Caco-2 (cell line): ENCODE data around the gene MAP4K1. TPM values are rescaled to one million over a fixed set of nuclear protein-coding genes. Genes with fewer than 3 reads are reported as not detected.
A peak's percentile ranks its signal among the peaks of the same experiment; 100 is the strongest.

Experiments
- BruUV-seq: library from RNA; stranded (reverse); fragments of 400-500 nt; replicated peaks from 2 replicates; lab custom pipeline; 2021; lab: Mats Ljungman, UMichigan
- CTCF ChIA-PET: fragments of 300-600 bp; sonication (Branson Sonifier 250); formaldehyde crosslinking; loops from one replicate; lab custom pipeline; 2022; ENCODE audit warnings: antibody characterized with exemption; lab: Charles Lee
- POLR2A ChIA-PET: fragments of 300-600 bp; sonication (Branson Sonifier 250); formaldehyde crosslinking; loops from one replicate; lab custom pipeline; 2022; ENCODE audit warnings: antibody characterized with exemption; lab: Charles Lee
- DNase-seq, 2 experiments: peaks; one replicate each; pipeline versions ENCODE4 v3.0.0 to v3.0.0-alpha.2; 2020 to 2022
- H3K27me3 ChIP-seq: replicated peaks from 2 replicates; pipeline ENCODE4 v1.6.0; 2011; ENCODE audit warnings: low read length; ENCODE audit not compliant: control insufficient read depth, insufficient read depth
- H3K36me3 ChIP-seq: 2 replicates; pipeline ENCODE4 v1.5.1; 2011; ENCODE audit warnings: low read length; ENCODE audit not compliant: control insufficient read depth, insufficient read depth
- H3K4me1 ChIP-seq: fragments of 250-450 bp; sonication (Bioruptor Pico); 2 replicates; pipeline ENCODE4 v1.5.1; 2020; ENCODE audit warnings: mild to moderate bottlenecking
- H3K4me3 ChIP-seq: 2 replicates; pipeline ENCODE4 v1.5.1; 2011; ENCODE audit warnings: low read depth, mild to moderate bottlenecking, control low read depth, low read length
- H3K9me3 ChIP-seq: fragments of 250-450 bp; sonication (Bioruptor Pico); 2 replicates; pipeline ENCODE4 v1.5.1; 2020; ENCODE audit warnings: mild to moderate bottlenecking, moderate library complexity
- H3K27ac Mint-ChIP-seq: one replicate; pipeline ENCODE4 v1.8.0; 2022; ENCODE audit warnings: mixed read lengths; ENCODE audit not compliant: unreplicated experiment
- H3K27me3 Mint-ChIP-seq: one replicate; pipeline ENCODE4 v1.8.0; 2022; ENCODE audit warnings: mixed read lengths; ENCODE audit not compliant: insufficient read depth, unreplicated experiment
- H3K36me3 Mint-ChIP-seq: one replicate; pipeline ENCODE4 v1.8.0; 2022; ENCODE audit warnings: mild to moderate bottlenecking, mixed read lengths; ENCODE audit not compliant: insufficient read depth, unreplicated experiment
- H3K4me1 Mint-ChIP-seq: one replicate; pipeline ENCODE4 v1.8.0; 2022; ENCODE audit warnings: low read depth, mixed read lengths; ENCODE audit not compliant: unreplicated experiment
- H3K4me3 Mint-ChIP-seq: one replicate; pipeline ENCODE4 v1.8.0; 2022; ENCODE audit warnings: mild to moderate bottlenecking, moderate library complexity, mixed read lengths; ENCODE audit not compliant: unreplicated experiment
- H3K9me3 Mint-ChIP-seq: one replicate; pipeline ENCODE4 v1.8.0; 2022; ENCODE audit warnings: mixed read lengths; ENCODE audit not compliant: unreplicated experiment
- CTCF ChIP-seq, 2 experiments: fragments of 200-600 bp in 1 of 2; IDR thresholded peaks; 1 replicate in 1 of 2; 2 replicates in 1 of 2; pipeline versions ENCODE4 v1.5.1 to v1.8.0; 2011 to 2022; ENCODE audit warnings: antibody characterized with exemption in 1 of 2, control low read depth in 1 of 2, inconsistent platforms in 1 of 2, low read depth in 1 of 2, low read length in 1 of 2, mild to moderate bottlenecking in 1 of 2, moderate library complexity in 1 of 2; ENCODE audit not compliant: insufficient read depth in 1 of 2, severe bottlenecking in 1 of 2, unreplicated experiment in 1 of 2
- intact Hi-C: fragments of 100-400 bp; cut with micrococcal nuclease; formaldehyde crosslinking; loops from one replicate; pipeline ENCODE4 v1.10.0; 2022; ENCODE audit not compliant: unreplicated experiment
- total RNA-seq: library from RNA; stranded (reverse); gene quantifications from 2 replicates; pipeline ENCODE4 v1.2.3, GENCODE V29; 2022

Gene MAP4K1
- total RNA-seq, 1 experiment from 2014 or later, result 1.7 TPM

- Mint-ChIP-seq H3K36me3 (peaks cover 92% of the 10 kb centered on the region), H3K4me3 (peak overlapping the region; percentile 69), H3K4me1 (peaks cover 84% of the 10 kb centered on the region), H3K27ac (peak overlapping the region; percentile 88), H3K9me3 (no peaks in the 10 kb centered on the region), H3K27me3 (no peaks in the 10 kb centered on the region)
- intact Hi-C loops, result loop anchor here (1.0 kb wide), 1 partner anchor 17 kb away; no protein-coding TSS in a partner anchor
- no peak overlapping the region for H3K4me3 ChIP-seq
- H3K36me3 ChIP-seq, result peaks cover 4% of the 10 kb centered on the region; the same call in 1 of the 2 replicates
- TF ChIP-seq CTCF (IDR thresholded peaks at IDR 0.05; ENCODE audit: insufficient read depth in 1 of 2, low read depth in 1 of 2, low read length in 1 of 2, severe bottlenecking in 1 of 2, unreplicated experiment in 1 of 2), result no peak
- H3K27me3 ChIP-seq, result no peaks in the 10 kb centered on the region
- no TSS peak for BruUV-seq
- H3K4me1 ChIP-seq, result peaks cover 100% of the 10 kb centered on the region
- CTCF ChIA-PET, result interaction anchor here (1.1 kb wide), 1 partner anchor 31 kb away, joined by 4 read pairs; no protein-coding TSS in a partner anchor
- DNase-seq, result peak; percentile 88 to 96
- POLR2A ChIA-PET, result interaction anchor here (0.6 to 0.7 kb wide), 2 partner anchors 19 to 264 kb away, joined by 3 to 6 read pairs; partner anchors contain the start of gene ACTN4
- no peaks in the 10 kb centered on the region for H3K9me3 ChIP-seq
Measured at GRCh38 chr19:38665950-38666662, 48.4 kb upstream of the MAP4K1 start.

- Mint-ChIP-seq H3K36me3 (peaks cover 92% of the 10 kb centered on the region), H3K9me3 (no peaks in the 10 kb centered on the region), H3K27me3 (no peaks in the 10 kb centered on the region), H3K4me1 (peaks cover 84% of the 10 kb centered on the region), H3K4me3 (peak overlapping the region; percentile 69), H3K27ac (peak overlapping the region; percentile 92)
- CTCF ChIA-PET, result no interaction called here
- intact Hi-C loops, result no loop called here
- no peaks in the 10 kb centered on the region for H3K27me3 ChIP-seq
- peaks cover 4% of the 10 kb centered on the region; the same call in 1 of the 2 replicates for H3K36me3 ChIP-seq
- H3K4me3 ChIP-seq, result no peak overlapping the region
- no peak for DNase-seq
- TSS peak; percentile 91 for BruUV-seq
- TF ChIP-seq CTCF (IDR thresholded peaks at IDR 0.05; ENCODE audit: insufficient read depth in 1 of 2, low read depth in 1 of 2, low read length in 1 of 2, severe bottlenecking in 1 of 2, unreplicated experiment in 1 of 2), result no peak
- H3K9me3 ChIP-seq, result no peaks in the 10 kb centered on the region
- POLR2A ChIA-PET, result interaction anchor here (0.9 to 1.0 kb wide), 2 partner anchors 18 to 21 kb away, joined by 4 to 5 read pairs; no protein-coding TSS in a partner anchor
- peaks cover 100% of the 10 kb centered on the region for H3K4me1 ChIP-seq
Measured at GRCh38 chr19:38665219-38665931, 47.6 kb upstream of the MAP4K1 start.
